Bronchial epithelial cell (primary cell): Measurements from ENCODE around the gene AGER. TPM values are rescaled to one million over a fixed set of nuclear protein-coding genes. Genes with fewer than 3 reads are reported as not detected.

Experiments used
- DNase-seq: peaks from one replicate; pipeline ENCODE4 v3.0.0-alpha.2; 2010; ENCODE audit warnings: low read depth
- FAIRE-seq: peaks from 2 replicates; lab custom pipeline; 2011; peaks lifted over from hg19 to GRCh38; lab: Jason Lieb, UNC
- H3K27me3 ChIP-seq: 2 replicates; pipeline ENCODE4 v1.5.1; 2011; ENCODE audit warnings: low read length; ENCODE audit not compliant: control insufficient read depth, insufficient read depth
- H3K36me3 ChIP-seq: 2 replicates; pipeline ENCODE4 v1.5.1; 2011; ENCODE audit warnings: low read length; ENCODE audit not compliant: control insufficient read depth, insufficient read depth
- H3K4me3 ChIP-seq: 2 replicates; pipeline ENCODE4 v1.5.1; 2011; ENCODE audit warnings: mild to moderate bottlenecking, low read depth, low read length, control low read depth
- total RNA-seq: library from RNA; depleted of rRNA; stranded (reverse); fragments of >200 nt; gene quantifications from 2 replicates; pipeline ENCODE4 v1.2.1, GENCODE V29; 2014
- TF ChIP-seq, protein P1 (sequence below): IDR thresholded peaks from 2 replicates; pipeline ENCODE4 v1.5.1; 2011; ENCODE audit warnings: mild to moderate bottlenecking, moderate library complexity, low read length, control low read depth, inconsistent platforms; ENCODE audit not compliant: insufficient read depth, severe bottlenecking

AGER gene
- total RNA-seq, 1 donor from 2014 or later = 0.26 TPM

GRCh38 chr6:32168350-32168749 lies 15.7 kb downstream of the AGER start:
- Histone ChIP-seq H3K36me3 (peaks cover 16% of the 10 kb centered on the region), H3K27me3 (no peaks in the 10 kb centered on the region), H3K4me3 (no peak overlapping the region)
- TF ChIP-seq, protein P1, sequence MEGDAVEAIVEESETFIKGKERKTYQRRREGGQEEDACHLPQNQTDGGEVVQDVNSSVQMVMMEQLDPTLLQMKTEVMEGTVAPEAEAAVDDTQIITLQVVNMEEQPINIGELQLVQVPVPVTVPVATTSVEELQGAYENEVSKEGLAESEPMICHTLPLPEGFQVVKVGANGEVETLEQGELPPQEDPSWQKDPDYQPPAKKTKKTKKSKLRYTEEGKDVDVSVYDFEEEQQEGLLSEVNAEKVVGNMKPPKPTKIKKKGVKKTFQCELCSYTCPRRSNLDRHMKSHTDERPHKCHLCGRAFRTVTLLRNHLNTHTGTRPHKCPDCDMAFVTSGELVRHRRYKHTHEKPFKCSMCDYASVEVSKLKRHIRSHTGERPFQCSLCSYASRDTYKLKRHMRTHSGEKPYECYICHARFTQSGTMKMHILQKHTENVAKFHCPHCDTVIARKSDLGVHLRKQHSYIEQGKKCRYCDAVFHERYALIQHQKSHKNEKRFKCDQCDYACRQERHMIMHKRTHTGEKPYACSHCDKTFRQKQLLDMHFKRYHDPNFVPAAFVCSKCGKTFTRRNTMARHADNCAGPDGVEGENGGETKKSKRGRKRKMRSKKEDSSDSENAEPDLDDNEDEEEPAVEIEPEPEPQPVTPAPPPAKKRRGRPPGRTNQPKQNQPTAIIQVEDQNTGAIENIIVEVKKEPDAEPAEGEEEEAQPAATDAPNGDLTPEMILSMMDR = no peak
- no peak for DNase-seq
- FAIRE-seq = no peak

- FAIRE-seq = no peak
- Histone ChIP-seq H3K27me3 (no peaks in the 10 kb centered on the region), H3K36me3 (peaks cover 18% of the 10 kb centered on the region), H3K4me3 (no peak overlapping the region)
- no peak for DNase-seq
- TF ChIP-seq, protein P1 = no peak
These were observed 16.2 kb downstream of the AGER start for GRCh38 chr6:32167761-32168262.

GRCh38 chr6:32167154-32167760 lies 16.8 kb downstream of the AGER start:
- Histone ChIP-seq H3K4me3 (no peak overlapping the region), H3K27me3 (no peaks in the 10 kb centered on the region), H3K36me3 (peaks cover 18% of the 10 kb centered on the region)
- DNase-seq = no peak
- FAIRE-seq = no peak
- TF ChIP-seq, protein P1 = no peak

DNA sequence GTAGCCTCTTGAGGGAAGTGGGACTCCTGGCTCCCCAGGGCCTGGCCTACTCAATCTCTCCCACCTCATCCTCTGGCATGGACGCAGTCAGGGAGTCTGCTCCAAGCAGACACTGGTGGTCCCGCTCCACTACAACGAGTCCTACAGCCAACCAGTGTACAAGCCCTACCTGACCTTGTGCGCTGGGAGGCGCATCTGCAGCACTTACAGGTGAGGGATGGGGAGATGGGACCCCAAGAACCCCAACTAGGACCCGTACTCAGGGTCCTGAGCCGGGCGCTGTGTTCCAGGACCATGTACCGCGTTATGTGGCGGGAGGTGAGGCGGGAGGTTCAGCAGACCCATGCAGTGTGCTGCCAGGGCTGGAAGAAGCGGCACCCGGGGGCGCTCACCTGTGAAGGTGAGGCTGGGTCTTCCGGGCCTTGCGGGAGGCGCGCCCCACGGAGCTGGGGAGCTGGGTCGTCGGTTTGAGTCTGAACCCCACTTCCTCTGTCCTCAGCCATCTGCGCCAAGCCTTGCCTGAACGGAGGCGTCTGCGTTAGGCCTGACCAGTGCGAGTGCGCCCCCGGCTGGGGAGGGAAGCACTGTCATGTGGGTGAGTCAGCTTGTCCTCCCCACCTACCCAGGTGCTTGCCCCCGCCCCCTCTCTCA lies 17.5 kb downstream of the AGER start:
- H3K4me3 ChIP-seq = no peak overlapping the region
- TF ChIP-seq, protein P1 = no peak
- peaks cover 18% of the 10 kb centered on the region for H3K36me3 ChIP-seq
- no peaks in the 10 kb centered on the region for H3K27me3 ChIP-seq
- DNase-seq = no peak
- no peak for FAIRE-seq

GRCh38 chr6:32164295-32164694 lies 19.8 kb downstream of the AGER start, which contains the start of gene EGFL8:
TSS of gene EGFL8 (plus strand) at chr6:32164595. CDS start at chr6:32166166, 1,571 bp downstream.
- TF ChIP-seq, protein P1 = no peak
- Histone ChIP-seq H3K27me3 (no peaks in the 10 kb centered on the region), H3K36me3 (peaks cover 7% of the 10 kb centered on the region), H3K4me3 (no peak within 1 kb of the TSS)
- FAIRE-seq = no peak
- no peak for DNase-seq
